Endothelial cell of hepatic sinusoid (primary cell): ENCODE measurements around the gene IL26.

Source experiments
- in situ Hi-C: cut with HindIII; loops from 2 replicates; pipeline ENCODE4 v1.10.0; 2017; ENCODE audit warnings: low sequenced_read_pairs

IL26 gene, protein sequence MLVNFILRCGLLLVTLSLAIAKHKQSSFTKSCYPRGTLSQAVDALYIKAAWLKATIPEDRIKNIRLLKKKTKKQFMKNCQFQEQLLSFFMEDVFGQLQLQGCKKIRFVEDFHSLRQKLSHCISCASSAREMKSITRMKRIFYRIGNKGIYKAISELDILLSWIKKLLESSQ

DNA sequence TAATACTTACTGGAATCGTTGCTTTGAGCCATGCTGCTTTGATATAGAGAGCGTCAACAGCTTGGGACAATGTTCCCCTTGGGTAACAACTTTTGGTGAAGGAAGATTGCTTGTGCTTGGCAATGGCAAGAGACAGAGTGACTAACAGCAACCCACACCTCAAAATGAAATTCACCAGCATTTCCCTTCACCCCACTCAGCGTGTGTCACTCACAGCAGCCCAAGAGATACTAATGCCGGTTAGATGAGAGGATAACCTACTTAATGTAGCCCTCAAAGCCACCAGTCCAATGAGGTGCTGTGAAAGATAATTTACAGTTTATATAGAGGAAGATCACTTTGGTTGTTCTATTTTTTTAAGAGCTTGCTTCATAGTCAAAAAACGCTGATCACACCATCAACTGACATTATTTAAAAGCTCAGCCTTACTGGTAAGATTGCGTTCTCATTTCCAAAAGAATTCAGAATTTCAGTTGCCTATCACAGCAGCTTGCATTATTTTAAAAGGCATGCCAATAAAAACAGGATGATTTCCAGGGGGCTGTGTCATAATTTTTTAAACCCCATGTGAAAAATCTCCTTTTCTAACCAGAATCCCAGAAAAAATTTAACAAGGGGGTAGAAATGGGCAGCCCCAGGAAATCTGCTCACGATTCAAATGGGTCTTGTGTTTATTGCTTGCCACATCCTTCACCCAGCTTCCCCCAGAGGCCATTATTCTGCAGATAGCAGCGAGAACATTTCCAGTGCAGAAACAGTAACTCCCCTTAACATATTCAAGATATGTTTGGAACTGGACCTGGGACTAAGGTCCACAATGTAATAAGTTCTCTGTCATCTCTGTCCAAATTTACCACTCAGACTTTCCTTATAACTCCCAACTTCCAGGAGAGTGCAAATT is at the start of gene IL26:
IL26 (minus strand) TSS at position 235 of the 901 bp plus-strand sequence; CDS start at position 181, 54 bp downstream.
- in situ Hi-C loops: no loop called here

DNA sequence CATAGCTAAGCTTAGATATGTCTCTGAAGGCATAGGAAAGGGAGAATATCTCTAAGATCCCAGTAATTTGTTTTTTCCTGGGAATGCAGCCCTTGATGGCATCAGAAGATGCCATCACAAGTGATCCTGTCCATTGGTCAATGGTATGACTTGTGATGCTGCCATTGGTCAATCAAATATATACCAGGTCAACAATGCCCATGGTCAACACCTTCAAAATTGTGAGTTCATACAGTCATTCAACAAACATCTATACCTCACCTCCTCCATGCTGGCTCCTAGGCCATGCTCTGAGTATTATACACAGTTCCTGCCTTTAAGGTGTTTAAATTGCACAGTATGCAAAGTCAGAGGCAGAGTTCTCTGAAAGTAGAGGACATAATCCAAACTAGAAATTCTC is 47.1 kb upstream of the IL26 start:
- in situ Hi-C loops: no loop called here

DNA sequence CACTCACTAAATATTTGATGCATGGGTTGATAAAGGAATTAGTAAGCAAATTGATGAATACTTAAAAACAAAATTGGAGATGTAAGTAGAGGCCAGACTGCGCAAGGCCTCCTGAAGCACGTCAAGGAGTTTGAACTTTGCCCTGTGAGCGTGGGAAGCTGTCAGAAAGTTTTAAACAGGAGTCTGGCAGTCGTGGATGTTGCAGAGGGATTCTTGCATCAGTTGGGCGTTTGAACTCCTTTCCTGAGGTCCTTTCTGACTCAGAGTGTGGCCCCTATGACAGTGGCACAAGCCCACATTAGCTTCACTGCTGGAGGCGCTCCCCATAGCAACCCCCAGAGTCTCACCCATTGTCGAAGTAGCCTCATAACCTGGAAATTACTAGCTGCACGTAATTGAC is 45.7 kb upstream of the IL26 start:
- in situ Hi-C loops: no loop called here

DNA sequence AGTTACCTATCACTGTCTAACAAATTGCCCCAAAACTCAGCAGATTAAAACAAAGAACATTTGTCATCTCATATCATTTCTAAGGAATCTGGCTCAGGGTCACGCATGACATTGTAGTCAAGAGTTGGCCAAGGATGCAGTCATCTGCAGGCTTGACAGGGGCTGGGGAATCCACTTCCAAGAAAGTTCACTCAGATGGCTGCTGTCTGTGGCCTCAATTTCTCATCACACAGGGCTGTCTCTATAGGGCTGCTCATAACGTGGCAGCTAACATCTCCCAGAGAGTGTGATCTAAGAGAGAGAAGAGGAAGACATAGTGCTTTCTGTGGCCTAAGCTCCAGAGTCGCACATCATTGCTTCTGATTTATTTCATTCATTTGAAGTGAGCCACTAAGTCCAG is 44.7 kb upstream of the IL26 start:
- in situ Hi-C loops: no loop called here

DNA sequence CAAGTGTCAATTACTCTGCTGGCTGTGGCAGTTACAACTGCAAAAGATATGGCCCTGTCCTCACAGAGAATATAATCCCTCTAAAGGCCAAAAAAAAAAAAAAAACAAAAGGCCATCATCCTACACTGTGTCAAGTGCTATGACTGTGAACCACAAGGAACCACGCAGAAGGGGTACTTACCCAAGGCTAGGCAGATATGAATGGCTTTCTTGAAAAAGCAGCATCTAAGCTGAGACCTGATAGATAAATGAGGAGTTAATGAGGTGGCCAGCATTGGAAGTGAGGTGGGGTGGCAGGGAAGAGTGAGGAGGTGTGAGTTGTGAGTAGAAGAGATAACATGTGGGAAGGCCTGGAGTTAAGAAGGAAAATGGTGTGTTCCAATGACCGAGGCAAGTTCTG is 44.2 kb upstream of the IL26 start:
- in situ Hi-C loops: no loop called here

DNA sequence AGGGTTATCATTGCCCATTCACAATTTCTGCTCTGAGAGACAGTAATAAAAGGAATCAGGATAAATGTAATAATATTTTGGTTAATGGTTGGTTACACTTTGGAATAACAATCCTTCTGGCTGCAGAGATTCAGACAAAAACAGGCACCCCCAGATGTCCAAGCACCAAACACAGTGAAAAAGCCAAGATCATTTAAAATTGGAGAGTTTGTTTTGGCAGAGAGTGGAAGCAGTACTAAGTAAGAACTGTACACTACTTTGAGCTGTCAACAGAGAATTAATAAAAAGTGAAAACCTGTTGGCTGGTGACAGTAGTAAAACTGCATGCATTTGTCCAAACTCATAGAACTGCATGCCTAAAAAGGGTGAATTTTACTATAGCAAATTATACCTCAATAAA is 43.4 kb upstream of the IL26 start:
- in situ Hi-C loops: no loop called here

DNA sequence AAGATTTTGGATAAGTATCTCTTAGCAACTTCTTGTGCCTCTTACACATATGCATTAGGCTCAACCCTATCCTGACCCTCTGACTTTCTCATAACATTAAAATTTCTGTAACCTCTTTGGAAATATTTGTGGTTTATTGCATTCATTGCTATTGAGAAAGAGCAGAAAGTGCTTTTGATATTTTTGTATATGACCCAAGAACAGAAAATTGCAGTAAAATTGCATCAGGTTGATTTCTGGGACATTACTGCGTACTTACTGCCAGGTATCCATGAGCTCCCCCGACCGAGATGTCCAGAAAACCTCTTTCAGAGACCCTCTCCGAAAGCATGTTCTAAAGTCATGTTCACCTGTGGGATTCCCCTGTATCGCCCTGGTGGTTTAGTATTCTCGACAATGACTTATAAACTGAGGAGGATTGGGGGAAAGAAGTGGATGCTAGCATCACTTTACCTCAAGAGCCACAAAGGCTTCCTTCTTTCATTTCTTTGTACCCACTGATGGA is 42.3 kb upstream of the IL26 start:
- in situ Hi-C loops: no loop called here

DNA sequence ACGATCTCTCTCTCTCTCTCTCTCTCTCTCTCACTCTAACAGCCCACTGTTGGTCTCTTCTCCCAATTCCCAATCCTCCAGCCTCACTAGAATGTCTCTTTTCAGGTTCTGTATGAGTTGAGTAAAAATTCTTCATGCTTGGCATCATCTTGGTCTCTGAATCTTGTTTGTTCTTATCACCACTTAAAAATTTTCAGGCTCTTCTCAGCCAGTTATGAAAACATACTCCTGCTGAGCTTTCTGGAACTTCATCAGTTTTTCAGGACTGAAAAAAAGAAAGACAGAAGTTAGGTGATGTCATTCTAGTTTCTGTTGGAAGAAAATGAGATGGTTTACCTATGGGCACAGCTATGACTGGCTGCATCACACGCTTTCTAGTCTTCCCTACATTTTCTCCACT is 39.2 kb upstream of the IL26 start:
- in situ Hi-C loops: no loop called here

DNA sequence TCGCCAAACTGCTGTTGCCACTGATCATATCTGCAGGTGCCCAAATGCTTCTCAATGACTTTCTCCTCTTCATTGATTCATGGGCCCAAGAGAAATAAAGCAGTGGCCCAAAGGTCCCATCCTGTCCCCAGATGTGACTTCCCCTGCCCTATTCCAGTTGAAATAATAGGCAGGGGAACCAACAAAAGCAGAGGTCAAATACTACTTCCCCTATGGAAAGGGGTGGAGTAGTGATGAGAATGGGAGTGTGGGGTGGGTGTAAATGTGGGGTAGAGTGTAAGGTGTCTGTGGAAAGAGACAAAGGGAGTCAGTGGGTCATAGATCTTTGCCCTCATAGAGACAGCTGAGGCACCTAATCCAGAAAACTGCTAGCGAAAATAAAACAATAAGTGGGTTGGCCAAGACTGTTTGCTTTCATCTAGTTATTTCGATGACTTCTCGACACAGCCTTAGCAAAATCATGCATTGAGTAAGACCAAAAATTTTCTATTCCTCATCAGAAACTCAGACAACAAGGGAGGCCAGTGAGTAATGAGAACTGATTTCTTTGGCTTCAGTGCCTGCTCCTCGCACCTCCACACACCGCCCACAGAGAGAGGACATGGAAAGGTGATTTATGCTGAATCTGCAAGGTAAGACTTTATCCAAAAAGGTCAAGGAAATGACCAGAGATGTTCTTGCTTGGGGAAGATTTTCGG is 38.7 kb upstream of the IL26 start:
- in situ Hi-C loops: no loop called here

DNA sequence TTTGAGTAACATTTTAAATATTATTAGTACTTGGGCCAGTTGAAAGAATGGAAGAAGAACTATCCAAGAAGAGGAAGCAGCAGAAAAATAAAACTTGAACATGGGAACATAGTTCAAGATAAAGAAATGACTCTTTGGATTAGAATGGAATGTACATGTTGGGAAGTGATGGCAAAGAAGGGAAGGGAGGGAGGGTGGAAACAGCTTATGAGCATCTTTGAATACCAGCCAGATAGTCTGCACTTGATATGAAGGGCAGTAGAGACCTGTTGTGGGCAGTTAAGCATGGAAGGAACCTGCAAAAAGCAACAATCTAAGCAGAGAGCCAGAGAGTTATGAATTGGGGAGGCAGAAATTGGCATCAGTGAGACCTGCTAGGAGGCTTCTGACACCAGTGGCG is 37.8 kb upstream of the IL26 start:
- in situ Hi-C loops: no loop called here

DNA sequence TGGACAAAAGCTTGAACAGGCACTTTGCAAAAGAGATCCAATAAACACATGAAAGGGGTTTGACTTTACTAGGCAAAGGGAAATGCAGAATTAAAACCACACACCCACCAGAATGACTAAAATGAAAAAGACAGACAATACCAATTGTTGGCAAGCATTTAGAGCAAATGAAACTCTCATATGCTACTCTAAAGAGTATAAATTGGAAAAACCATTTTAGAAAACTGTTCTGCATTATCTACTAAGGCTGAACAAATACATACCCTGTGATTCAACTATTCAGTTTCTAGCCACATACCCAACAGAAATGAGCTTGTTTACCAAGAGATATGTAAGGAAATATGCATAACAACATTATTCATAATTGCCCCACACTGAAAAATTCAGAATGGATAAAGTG is 36.3 kb upstream of the IL26 start:
- in situ Hi-C loops: no loop called here

DNA sequence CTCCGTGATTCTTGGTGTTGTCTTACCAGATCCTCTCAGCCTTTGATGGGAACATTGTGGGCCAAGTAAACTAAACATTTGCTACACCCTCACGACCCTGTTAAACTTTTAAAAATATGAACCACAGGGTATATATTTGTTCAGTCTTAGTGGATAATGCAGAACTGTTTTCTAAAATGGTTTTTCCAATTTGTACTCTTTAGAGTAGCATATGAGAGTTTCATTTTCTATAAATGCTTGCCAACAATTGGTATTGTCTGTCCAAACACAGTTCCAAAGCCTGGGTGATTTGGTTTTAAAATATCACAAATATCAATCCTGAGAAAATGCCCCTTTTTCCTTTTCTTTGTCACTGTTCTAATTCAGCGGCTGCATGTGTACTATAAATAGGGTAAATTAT is 34.5 kb upstream of the IL26 start:
- in situ Hi-C loops: no loop called here

DNA sequence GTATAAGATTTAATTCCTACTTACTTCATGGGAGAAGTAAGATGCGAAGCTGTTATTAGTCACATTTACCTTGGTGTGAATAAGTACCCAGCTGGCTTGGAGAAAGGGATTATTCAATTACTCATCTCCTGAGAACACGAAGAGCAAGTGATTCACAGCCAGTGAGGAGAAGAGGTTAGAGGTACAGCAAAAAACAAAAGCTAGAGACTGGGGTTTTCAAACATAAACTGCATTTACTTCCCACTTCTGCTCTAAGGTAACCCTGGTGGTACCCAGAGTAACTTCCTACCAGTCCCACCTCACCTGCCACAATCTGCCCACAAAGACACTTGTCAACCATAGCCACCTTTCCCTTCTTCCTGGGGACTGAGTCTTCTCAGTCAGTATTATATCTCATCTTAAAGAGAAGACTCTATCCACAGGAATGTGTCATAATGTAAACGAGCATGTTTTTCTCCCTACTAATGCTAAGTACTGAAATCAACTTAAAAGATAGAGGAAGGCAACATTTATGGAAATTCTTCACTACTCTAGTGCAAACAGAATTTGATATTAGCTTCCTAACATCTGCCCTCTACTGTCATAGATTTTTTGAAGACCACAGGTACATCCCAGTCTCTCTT is 33.8 kb upstream of the IL26 start:
- in situ Hi-C loops: loop anchor here (5.0 kb wide), 1 partner anchor 33 kb away; no protein-coding TSS in a partner anchor

DNA sequence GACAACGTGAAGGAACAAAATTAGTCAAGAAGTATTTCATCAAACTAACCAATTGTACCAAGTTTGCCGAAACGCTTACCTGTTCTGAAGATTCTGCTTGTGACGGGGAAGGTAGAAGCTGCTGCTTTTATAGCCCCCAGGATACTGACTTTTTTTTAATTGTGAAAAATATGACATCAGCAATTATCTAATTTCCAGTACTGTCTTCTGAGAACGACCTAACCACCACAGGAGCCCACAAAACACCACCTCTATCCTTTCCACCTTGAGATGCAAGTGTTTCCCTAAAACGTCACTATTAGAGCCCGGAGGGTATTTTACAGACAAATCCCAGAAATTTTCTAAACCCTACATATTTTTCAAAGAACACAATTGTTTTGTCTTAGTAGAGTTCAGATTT is 27.9 kb upstream of the IL26 start, which contains the start of gene IL22:
IL22 (minus strand) TSS at position 101 of the 400 bp plus-strand sequence. CDS start 156 bp downstream, outside the sequence.
- in situ Hi-C loops: no loop called here

DNA sequence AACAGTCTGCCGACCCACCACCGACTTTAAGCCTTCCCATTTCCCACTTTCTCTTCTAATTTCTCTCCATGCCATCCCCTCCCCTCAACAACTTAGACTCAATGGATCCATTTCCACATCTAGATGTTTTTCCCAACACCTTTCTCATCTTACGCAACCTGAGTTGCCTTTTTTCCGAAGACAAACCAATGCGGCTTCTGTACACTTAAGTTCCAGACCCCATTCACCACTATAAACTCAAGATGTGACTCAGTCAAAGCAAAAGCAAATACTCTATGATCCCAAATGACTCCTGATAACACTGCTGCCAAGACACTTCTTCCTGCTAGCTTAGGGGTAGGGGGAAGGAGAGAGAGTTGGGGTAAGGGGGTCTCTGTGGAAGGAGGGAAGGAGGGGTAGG is 26.5 kb upstream of the IL26 start:
- in situ Hi-C loops: no loop called here

DNA sequence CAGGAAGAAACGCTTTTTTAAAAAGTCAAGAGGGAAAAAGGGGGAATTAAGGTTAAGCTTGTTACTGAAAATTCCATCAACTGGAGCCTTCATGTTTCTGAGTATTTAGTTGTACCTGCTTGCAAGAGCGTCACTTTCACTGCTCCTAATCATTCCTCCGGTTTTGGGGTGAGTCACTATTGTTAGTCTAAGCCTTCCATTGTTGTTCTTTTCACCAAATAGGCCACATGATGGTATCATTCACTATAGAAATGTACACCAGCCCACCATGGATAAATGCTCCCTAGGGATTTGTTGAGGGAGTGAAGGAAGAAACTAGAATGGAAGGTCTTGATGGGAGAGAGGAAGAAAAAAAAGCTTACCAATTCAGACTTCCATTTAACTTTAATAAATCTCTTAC is 24.8 kb upstream of the IL26 start:
- in situ Hi-C loops: no loop called here

DNA sequence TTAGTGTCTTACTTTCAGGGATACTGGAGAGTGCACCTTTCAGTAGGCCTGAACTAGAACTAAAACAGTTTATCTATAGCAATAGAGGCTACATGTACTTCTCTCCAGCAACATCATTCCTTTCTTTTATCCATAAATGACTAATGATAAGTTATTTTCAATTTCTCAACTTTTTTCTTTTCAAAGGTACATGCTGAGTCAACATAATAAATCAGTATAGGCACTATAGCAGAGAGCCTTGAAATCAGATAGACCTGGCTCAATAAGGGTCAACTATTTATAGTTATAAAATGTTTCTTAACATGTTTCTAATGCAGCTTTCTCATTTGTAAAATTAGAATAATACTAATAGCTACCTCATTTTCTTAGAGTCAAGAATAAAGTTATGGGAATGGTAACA is 22.2 kb upstream of the IL26 start:
- in situ Hi-C loops: no loop called here

DNA sequence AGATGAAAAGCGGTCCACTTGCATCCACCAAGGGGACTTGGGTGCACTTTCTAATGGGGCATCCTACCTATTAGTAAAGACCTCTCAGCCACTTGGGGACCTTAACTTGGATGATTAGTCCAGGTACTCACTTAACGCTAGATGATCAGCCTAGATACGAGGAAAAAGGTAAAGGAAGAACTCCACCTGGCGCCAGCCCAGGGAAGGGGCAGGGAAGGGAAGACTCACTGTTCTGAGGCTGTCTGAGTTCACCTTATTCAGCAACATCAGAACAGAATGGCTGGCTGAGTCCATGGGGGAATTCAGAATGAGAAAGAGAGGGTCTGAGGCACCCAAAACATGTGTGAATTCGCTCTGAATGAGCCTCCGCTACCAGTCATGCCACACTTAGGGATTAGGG is 20.7 kb upstream of the IL26 start:
- in situ Hi-C loops: no loop called here

DNA sequence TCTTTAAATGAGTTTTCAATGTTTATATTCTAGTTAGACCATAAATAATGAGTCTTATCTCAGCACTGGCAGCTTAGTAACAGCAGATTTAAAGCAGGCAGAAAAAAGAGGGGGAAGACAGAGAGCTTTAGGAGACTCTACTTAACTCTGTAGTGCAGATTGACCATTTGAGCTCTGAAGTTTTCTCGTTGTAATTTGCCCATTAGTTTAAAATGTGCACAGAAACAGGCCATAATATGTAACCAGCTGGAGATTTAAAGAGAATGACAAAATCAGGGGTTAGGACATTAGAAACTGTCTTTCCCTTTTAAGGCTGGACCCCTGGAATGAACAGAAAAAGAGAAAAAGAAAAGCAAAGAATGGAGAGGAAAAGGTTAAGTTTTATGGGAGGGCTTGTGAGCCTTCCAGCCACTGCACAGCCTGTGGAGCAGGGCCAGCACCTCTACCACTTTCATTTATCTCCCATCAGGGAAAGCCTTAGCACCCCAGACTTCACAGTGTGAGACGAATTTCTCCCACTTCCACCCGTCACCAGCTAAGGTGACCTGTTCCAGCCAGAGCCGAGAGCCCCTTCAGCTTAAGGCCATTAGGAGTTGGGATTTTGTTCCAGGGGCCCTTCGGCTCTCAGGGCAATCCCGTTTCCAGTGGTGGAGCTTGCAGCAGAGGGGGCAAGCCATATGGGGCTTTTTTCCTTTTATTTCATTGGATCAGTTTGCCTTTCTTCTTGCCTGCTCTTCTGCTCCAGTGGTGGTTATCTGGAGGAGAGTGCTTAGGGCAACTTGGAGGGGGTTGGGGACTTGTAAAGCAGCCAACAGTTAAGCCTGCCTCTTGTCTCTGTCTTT is 19.8 kb upstream of the IL26 start:
- in situ Hi-C loops: no loop called here

DNA sequence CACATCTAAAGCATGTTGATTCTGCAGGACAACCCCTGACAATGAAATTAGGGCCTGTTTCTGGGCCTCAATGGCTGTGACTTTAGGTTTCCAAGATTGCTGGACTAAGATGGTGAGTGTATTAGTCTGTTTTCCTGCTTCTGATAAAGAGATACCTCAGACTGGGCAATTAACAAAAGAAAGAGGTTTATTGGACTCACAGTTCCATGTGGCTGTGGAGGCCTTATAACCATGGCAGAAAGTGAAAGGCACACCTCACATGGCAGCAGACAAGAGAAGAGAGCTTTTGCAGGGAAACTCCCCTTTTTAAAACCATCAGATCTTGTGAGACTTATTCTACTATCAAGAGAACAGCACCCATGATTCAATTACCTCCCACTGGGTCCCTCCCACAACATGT is 17.2 kb upstream of the IL26 start:
- in situ Hi-C loops: no loop called here
